CD4-positive, CD25-positive, alpha-beta regulatory T cell (primary cell): ENCODE results near the gene STAG3. TPM values are rescaled to one million over a fixed set of nuclear protein-coding genes. Genes with fewer than 3 reads are reported as not detected.
"Not testable (repeated sequence)": the region's sequence is repeated elsewhere in the genome, so short reads cannot be mapped to it uniquely, and the experiment has no call there.

Source experiments
- ATAC-seq, 2 donors: fragments of 150-1000 bp; cut with Tn5 transposase; one replicate each; pipeline ENCODE4 v1.10.0; 2021; ENCODE audit warnings: low read depth in 2 of 2, moderate number of reproducible peaks in 2 of 2, moderate library complexity in 1 of 2
- DNase-seq, 3 donors: peaks; one replicate each; pipeline versions ENCODE4 v3.0.0 to v3.0.0-alpha.2; 2012 to 2022; ENCODE audit warnings: mixed read lengths in 1 of 3
- H3K27ac ChIP-seq: one replicate; pipeline ENCODE4 v1.7.0; 2013; ENCODE audit warnings: mild to moderate bottlenecking, low read length; ENCODE audit not compliant: insufficient read depth, poor library complexity, severe bottlenecking
- H3K27me3 ChIP-seq: one replicate; pipeline ENCODE4 v1.7.0; 2013; ENCODE audit warnings: low read length; ENCODE audit not compliant: control insufficient read depth, insufficient read depth
- H3K36me3 ChIP-seq: one replicate; pipeline ENCODE4 v1.7.0; 2013; ENCODE audit warnings: mild to moderate bottlenecking, low read length, moderate library complexity; ENCODE audit not compliant: control insufficient read depth, insufficient read depth
- H3K4me1 ChIP-seq: 2 replicates; pipeline ENCODE4 v1.7.0; 2013; ENCODE audit warnings: mild to moderate bottlenecking, low read length; ENCODE audit not compliant: insufficient read depth, control insufficient read depth, poor library complexity, severe bottlenecking
- H3K4me3 ChIP-seq: one replicate; pipeline ENCODE4 v1.7.0; 2013; ENCODE audit warnings: low read depth, mild to moderate bottlenecking, low read length, moderate library complexity
- H3K9me3 ChIP-seq, 2 experiments: 1 replicate in 1 of 2; 2 replicates in 1 of 2; pipeline ENCODE4 v1.7.0; 2013; ENCODE audit warnings: low read length in 2 of 2, mild to moderate bottlenecking in 1 of 2, moderate library complexity in 1 of 2; ENCODE audit not compliant: control insufficient read depth in 2 of 2
- H3K27ac Mint-ChIP-seq, 3 donors: one replicate each; pipeline ENCODE4 v1.8.0; 2020 to 2022; ENCODE audit warnings: mild to moderate bottlenecking in 3 of 3, mixed read lengths in 3 of 3, moderate library complexity in 2 of 3
- H3K27me3 Mint-ChIP-seq: one replicate; pipeline ENCODE4 v1.8.0; 2022; ENCODE audit warnings: mild to moderate bottlenecking, mixed read lengths
- H3K36me3 Mint-ChIP-seq: one replicate; pipeline ENCODE4 v1.8.0; 2020; ENCODE audit warnings: mixed read lengths
- H3K4me1 Mint-ChIP-seq, 4 donors: one replicate each; pipeline ENCODE4 v1.8.0; 2020 to 2022; ENCODE audit warnings: mixed read lengths in 4 of 4, mild to moderate bottlenecking in 1 of 4
- H3K4me3 Mint-ChIP-seq, 4 donors: one replicate each; pipeline ENCODE4 v1.8.0; 2020 to 2022; ENCODE audit warnings: mild to moderate bottlenecking in 4 of 4, mixed read lengths in 4 of 4, moderate library complexity in 3 of 4
- H3K9me3 Mint-ChIP-seq, 7 donors: one replicate each; pipeline ENCODE4 v1.8.0; 2020 to 2022; ENCODE audit warnings: mixed read lengths in 7 of 7, mild to moderate bottlenecking in 3 of 7, moderate library complexity in 2 of 7
- polyA plus RNA-seq, 4 donors: library from polyadenylated mRNA; unstranded; fragments of 300-500 nt; fragmentation: Illumina TruSeq; gene quantifications; one replicate each; pipeline ENCODE4 v1.2.3, GENCODE V29; 2021
- total RNA-seq: library from RNA; stranded (reverse); gene quantifications from one replicate; pipeline ENCODE4 v1.2.3, GENCODE V29; 2022

Gene STAG3
- total and polyA plus RNA-seq, 5 donors from 2014 or later = 0.53 to 6.2 (median 0.82) TPM

GRCh38 chr7:100171840-100172239, 5.9 kb upstream of the STAG3 start:
- no peaks in the 10 kb centered on the region for H3K36me3 Mint-ChIP-seq
- peaks cover 46% of the 10 kb centered on the region for H3K27me3 Mint-ChIP-seq
- peak overlapping the region; percentile 50 to 87 (median 74) for H3K4me3 Mint-ChIP-seq
- DNase-seq = peak in 1 of 3 donors; percentile 27
- no peaks in the 10 kb centered on the region for H3K9me3 Mint-ChIP-seq
- Histone ChIP-seq H3K4me1 (peaks cover 55% of the 10 kb centered on the region), H3K4me3 (no peak overlapping the region), H3K27ac (peak overlapping the region; percentile 19), H3K9me3 (no peaks in the 10 kb centered on the region), H3K27me3 (no peaks in the 10 kb centered on the region), H3K36me3 (no peaks in the 10 kb centered on the region)
- no peak for ATAC-seq
- peaks cover 3 to 69% (median 41%) of the 10 kb centered on the region in 4 donors for H3K4me1 Mint-ChIP-seq
- H3K27ac Mint-ChIP-seq = peak overlapping the region in 1 of 3 donors; percentile 90

- Mint-ChIP-seq H3K36me3 (no peaks in the 10 kb centered on the region), H3K4me1 (peaks cover 3 to 60% (median 25%) of the 10 kb centered on the region in 4 donors), H3K9me3 (peaks cover 0 to 2% (median 0%) of the 10 kb centered on the region in 7 donors), H3K27ac (peak overlapping the region in 2 of 3 donors; percentile 52 to 74), H3K27me3 (peaks cover 31% of the 10 kb centered on the region), H3K4me3 (peak overlapping the region in 2 of 4 donors; percentile 2 to 56)
- Histone ChIP-seq H3K4me1 (peaks cover 44% of the 10 kb centered on the region), H3K36me3 (no peaks in the 10 kb centered on the region), H3K27me3 (no peaks in the 10 kb centered on the region), H3K27ac (no peak overlapping the region), H3K9me3 (peaks cover 0 to 4% of the 10 kb centered on the region in 2 experiments), H3K4me3 (no peak overlapping the region)
- no peak for DNase-seq
- ATAC-seq = no peak
These were observed 3.8 kb upstream of the STAG3 start for GRCh38 chr7:100173806-100174495.

- Histone ChIP-seq H3K36me3 (no peaks in the 10 kb centered on the region), H3K4me3 (no peak overlapping the region), H3K27ac (no peak overlapping the region), H3K27me3 (no peaks in the 10 kb centered on the region), H3K4me1 (peaks cover 41% of the 10 kb centered on the region), H3K9me3 (peaks cover 0 to 4% of the 10 kb centered on the region in 2 experiments)
- H3K4me3 Mint-ChIP-seq = peak overlapping the region in 2 of 4 donors; percentile 37 to 53
- H3K36me3 Mint-ChIP-seq = no peaks in the 10 kb centered on the region
- ATAC-seq (no peak), DNase-seq (no peak)
- peak overlapping the region in 1 of 3 donors; percentile 27 for H3K27ac Mint-ChIP-seq
- H3K27me3 Mint-ChIP-seq = peaks cover 24% of the 10 kb centered on the region
- H3K4me1 Mint-ChIP-seq = peaks cover 3 to 60% (median 23%) of the 10 kb centered on the region in 4 donors
- H3K9me3 Mint-ChIP-seq = peaks cover 0 to 2% (median 0%) of the 10 kb centered on the region in 7 donors
These were observed 3.1 kb upstream of the STAG3 start for GRCh38 chr7:100174582-100174981.

- Mint-ChIP-seq H3K4me3 (peak overlapping the region in 3 of 4 donors; percentile 53 to 66 (median 66)), H3K27me3 (peaks cover 17% of the 10 kb centered on the region)
These were observed 2.3 kb upstream of the STAG3 start for GRCh38 chr7:100175296-100175935.

GRCh38 chr7:100176096-100177044, 1.3 kb upstream of the STAG3 start:
- Histone ChIP-seq H3K36me3 (no peaks in the 10 kb centered on the region), H3K9me3 (peaks cover 0 to 4% of the 10 kb centered on the region in 2 experiments), H3K4me3 (no peak overlapping the region), H3K4me1 (peaks cover 35% of the 10 kb centered on the region), H3K27me3 (no peaks in the 10 kb centered on the region), H3K27ac (peak overlapping the region; percentile 55)
- ATAC-seq = no peak
- peak overlapping the region; percentile 35 to 87 (median 83) for H3K27ac Mint-ChIP-seq
- no peak for DNase-seq
- peaks cover 17% of the 10 kb centered on the region for H3K27me3 Mint-ChIP-seq
- peaks cover 3 to 62% (median 29%) of the 10 kb centered on the region in 4 donors for H3K4me1 Mint-ChIP-seq
- peak overlapping the region; percentile 74 to 89 (median 80) for H3K4me3 Mint-ChIP-seq
- H3K36me3 Mint-ChIP-seq = no peaks in the 10 kb centered on the region
- H3K9me3 Mint-ChIP-seq = peaks cover 0 to 8% (median 0%) of the 10 kb centered on the region in 7 donors

More at GRCh38 chr7:100175296-100175935, 2.3 kb upstream of the STAG3 start:
- no peak overlapping the region for H3K27ac ChIP-seq
- DNase-seq (no peak), ATAC-seq (no peak)
- peaks cover 0 to 4% of the 10 kb centered on the region in 2 experiments for H3K9me3 ChIP-seq
- no peaks in the 10 kb centered on the region for H3K36me3 ChIP-seq
- H3K36me3 Mint-ChIP-seq = no peaks in the 10 kb centered on the region
- peaks cover 3 to 59% (median 24%) of the 10 kb centered on the region in 4 donors for H3K4me1 Mint-ChIP-seq
- H3K9me3 Mint-ChIP-seq = peaks cover 0 to 2% (median 0%) of the 10 kb centered on the region in 7 donors
- no peak overlapping the region for H3K4me3 ChIP-seq
- H3K27ac Mint-ChIP-seq = peak overlapping the region in 2 of 3 donors; percentile 47 to 83
- no peaks in the 10 kb centered on the region for H3K27me3 ChIP-seq
- peaks cover 39% of the 10 kb centered on the region for H3K4me1 ChIP-seq

GRCh38 chr7:100180084-100180483, 2.4 kb downstream of the STAG3 start:
- peak overlapping the region; percentile 31 for H3K27ac ChIP-seq
- H3K36me3 ChIP-seq, H3K4me3 ChIP-seq, H3K9me3 Mint-ChIP-seq, H3K27me3 ChIP-seq, H3K36me3 Mint-ChIP-seq, ATAC-seq, H3K9me3 ChIP-seq, DNase-seq: not testable (repeated sequence)
- Mint-ChIP-seq H3K4me1 (peaks cover 12 to 70% (median 34%) of the 10 kb centered on the region in 4 donors), H3K27me3 (peaks cover 13% of the 10 kb centered on the region), H3K27ac (peak overlapping the region in 1 of 3 donors; percentile 82), H3K4me3 (peak overlapping the region; percentile 29 to 89 (median 77))
- H3K4me1 ChIP-seq = peaks cover 27% of the 10 kb centered on the region

- not testable (repeated sequence) for H3K4me3 ChIP-seq, ATAC-seq, H3K36me3 Mint-ChIP-seq, H3K36me3 ChIP-seq, H3K9me3 Mint-ChIP-seq, H3K27me3 Mint-ChIP-seq, H3K27ac ChIP-seq, H3K27me3 ChIP-seq, H3K9me3 ChIP-seq
- Mint-ChIP-seq H3K4me1 (peaks cover 16 to 47% (median 25%) of the 10 kb centered on the region in 4 donors), H3K4me3 (peak overlapping the region in 2 of 4 donors; percentile 57 to 65), H3K27ac (peak overlapping the region in 2 of 3 donors; percentile 65 to 76)
- peak in 1 of 3 donors; percentile 48 for DNase-seq
- H3K4me1 ChIP-seq = peaks cover 19% of the 10 kb centered on the region
These were observed 4.9 kb downstream of the STAG3 start for GRCh38 chr7:100182616-100183015.
